Adrenal gland (tissue), 5 donors: ENCODE measurements around the gene DSN1.

ENCODE experiments used
- CTCF ChIP-seq, 6 experiments: fragments of 450-650 bp in 4 of 6; fragments of 200-600 bp in 2 of 6; sonication (generic) in 1 of 6; IDR thresholded peaks; 1 replicate in 5 of 6; 2 replicates in 1 of 6; pipeline versions ENCODE4 v1.5.1 to v1.8.0; 2016 to 2021; ENCODE audit warnings: antibody characterized with exemption in 6 of 6, mild to moderate bottlenecking in 2 of 6, moderate library complexity in 1 of 6
- POLR2A ChIP-seq, 2 donors: fragments of 450-650 bp; IDR thresholded peaks; one replicate each; pipeline ENCODE4 v1.6.1; 2017; ENCODE audit warnings: antibody characterized with exemption in 2 of 2, mild to moderate bottlenecking in 2 of 2, moderate library complexity in 1 of 2
- donor health status: DM: no; HTN: no; CAD: no.

DNA sequence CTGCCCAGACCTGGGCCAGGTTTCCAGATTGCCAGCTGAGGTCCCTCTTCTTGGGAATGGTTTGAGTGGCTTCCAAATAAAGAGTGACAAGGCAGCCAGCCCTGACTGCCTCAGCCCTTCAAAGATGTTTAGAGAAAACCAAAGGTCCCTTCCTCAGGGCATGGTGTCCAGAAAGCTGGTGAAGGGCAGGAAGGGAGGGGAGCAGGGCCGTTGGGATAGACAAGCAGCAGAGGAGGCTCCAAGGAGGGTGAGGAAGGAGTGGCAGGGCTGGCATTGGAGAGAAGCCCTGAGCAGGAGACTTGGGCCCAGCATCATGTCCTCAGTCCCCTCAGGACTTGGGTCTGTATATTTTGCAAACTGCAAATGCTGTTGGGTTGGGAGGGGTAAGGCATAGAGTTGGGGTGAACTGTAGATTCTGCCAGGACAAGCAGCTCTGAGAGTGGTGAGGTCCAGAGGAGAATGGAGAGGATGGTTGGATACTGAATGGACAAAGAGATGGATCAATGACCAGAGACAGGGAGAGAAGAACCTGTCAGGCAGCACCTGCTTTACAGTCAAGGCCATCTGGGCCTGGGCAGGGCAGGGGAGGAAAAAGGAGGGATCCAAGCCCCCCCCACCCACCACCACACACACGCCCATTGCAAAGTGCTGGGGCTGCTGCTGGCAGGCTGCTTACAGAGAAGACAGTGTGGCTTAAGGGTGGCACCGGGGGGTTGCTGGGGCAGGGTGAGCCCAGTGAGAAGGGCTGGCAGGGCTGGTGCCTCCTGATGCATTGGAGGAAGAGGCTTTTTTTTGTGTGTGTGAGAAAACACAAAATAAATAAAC, 5.5 kb upstream of the DSN1 start:
- TF ChIP-seq POLR2A (IDR thresholded peaks at IDR 0.05) (no peak), CTCF (IDR thresholded peaks at IDR 0.05) (no peak)
